Gastroesophageal sphincter (tissue), 3 donors: ENCODE measurements around the gene KCNT1.

Experiments used
- EP300 ChIP-seq: sonication (generic); formaldehyde crosslinking; IDR thresholded peaks from one replicate; pipeline ENCODE4 v1.6.1; 2017; ENCODE audit warnings: antibody characterized with exemption, mild to moderate bottlenecking
- POLR2AphosphoS5 ChIP-seq: sonication (generic); formaldehyde crosslinking; IDR thresholded peaks from one replicate; pipeline ENCODE4 v1.6.1; 2017; ENCODE audit warnings: antibody characterized with exemption
- TF ChIP-seq, protein P1 (sequence below), 4 experiments: fragments of 200-600 bp in 2 of 4; fragments of 450-650 bp in 2 of 4; sonication (generic) in 1 of 4; IDR thresholded peaks; one replicate each; pipeline ENCODE4 v1.5.1; 2017 to 2019; ENCODE audit warnings: antibody characterized with exemption in 4 of 4, mild to moderate bottlenecking in 2 of 4, moderate library complexity in 2 of 4

DNA sequence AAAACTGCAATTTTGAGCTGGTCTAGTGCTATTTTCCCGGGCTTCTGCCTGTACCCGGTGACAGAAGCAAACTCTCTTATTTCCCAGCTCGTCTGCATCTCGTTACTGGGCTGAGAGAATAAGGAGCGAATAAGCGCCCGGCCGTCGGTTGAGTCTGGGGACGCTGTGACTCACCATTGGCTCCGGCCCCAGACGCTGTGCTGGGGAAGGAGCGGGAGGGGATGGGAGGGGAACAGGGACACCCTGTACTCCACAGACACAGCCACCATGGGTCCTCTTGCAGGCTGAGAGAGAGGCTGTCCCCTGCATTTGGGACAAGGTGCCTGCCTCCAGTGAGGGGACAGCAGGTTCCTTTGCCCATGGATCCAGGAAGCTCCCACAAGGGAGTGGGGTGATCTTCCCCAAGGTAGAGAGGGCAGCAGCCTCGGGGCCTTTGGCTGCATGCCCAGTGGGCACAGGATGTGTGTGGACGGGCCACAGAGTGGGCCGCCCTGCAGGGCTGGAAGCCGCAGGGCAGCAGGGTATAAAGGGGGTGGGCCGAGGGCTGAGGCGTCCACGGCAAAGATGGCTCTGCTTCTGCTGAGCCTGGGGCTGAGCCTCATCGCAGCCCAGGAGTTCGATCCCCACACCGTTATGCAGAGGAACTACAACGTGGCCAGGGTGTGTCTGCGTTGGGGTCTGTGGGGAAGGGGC is 39.1 kb upstream of the KCNT1 start, which contains the start of gene LCN9:
- TF ChIP-seq, protein P1, sequence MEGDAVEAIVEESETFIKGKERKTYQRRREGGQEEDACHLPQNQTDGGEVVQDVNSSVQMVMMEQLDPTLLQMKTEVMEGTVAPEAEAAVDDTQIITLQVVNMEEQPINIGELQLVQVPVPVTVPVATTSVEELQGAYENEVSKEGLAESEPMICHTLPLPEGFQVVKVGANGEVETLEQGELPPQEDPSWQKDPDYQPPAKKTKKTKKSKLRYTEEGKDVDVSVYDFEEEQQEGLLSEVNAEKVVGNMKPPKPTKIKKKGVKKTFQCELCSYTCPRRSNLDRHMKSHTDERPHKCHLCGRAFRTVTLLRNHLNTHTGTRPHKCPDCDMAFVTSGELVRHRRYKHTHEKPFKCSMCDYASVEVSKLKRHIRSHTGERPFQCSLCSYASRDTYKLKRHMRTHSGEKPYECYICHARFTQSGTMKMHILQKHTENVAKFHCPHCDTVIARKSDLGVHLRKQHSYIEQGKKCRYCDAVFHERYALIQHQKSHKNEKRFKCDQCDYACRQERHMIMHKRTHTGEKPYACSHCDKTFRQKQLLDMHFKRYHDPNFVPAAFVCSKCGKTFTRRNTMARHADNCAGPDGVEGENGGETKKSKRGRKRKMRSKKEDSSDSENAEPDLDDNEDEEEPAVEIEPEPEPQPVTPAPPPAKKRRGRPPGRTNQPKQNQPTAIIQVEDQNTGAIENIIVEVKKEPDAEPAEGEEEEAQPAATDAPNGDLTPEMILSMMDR (IDR thresholded peaks at IDR 0.05), result no peak
- no peak for TF ChIP-seq EP300
- no peak for TF ChIP-seq POLR2AphosphoS5
